ENCODE measurements around the gene ENTHD1. TPM values are rescaled to one million over a fixed set of nuclear protein-coding genes. Genes with fewer than 3 reads are reported as not detected.

Gene ENTHD1
- total and polyA plus RNA-seq, 2 of the 4 experiments (the other 2 are of a cell fraction) = not detected

DNA sequence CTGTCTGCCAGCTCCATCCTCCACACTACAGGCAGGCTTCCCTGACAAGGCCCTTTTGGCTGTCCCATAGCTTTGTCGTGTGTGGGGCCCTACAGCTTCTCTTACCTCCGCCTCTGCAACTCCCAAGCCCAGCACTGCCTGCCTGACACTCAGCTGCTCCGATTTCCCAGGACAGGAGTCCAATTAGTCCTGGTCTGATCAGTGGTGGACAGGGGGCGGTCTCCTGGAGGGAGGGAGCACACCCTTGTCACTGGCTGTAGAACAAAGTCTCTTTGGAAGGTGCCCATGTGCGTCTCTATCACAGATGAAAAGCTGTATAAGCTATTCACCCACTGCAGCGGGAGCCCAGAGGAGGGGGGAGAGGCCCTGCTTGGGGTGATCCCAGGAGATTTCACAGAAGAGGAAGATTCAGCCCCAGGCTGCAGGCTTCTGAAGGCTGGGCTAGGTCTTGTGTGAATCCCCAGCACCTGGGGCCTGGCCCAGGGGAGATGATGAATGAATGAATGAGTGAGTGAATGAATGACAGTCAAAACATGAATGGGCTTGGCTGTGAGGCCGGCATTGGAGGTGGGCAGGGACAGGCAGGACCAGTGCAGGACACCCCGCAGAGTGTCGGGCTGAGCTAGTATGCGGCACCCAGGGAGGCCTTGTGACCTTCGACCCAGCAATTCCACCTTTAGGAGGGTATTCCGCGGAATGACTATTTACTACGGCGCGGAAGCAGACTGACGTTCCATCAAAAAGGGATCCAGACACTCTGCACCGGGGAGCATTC lies 180.6 kb downstream of the ENTHD1 start:
- BruUV-seq (replicated peaks) = no TSS peak
- intact Hi-C loops (cut with micrococcal nuclease) (no loop called here), dilution Hi-C loops (cut with HindIII; ENCODE audit: low sequenced_read_pairs, unreplicated experiment) (no loop called here), in situ Hi-C loops (cut with MboI; ENCODE audit: low sequenced_read_pairs) (no loop called here)
- POLR2A ChIA-PET (ENCODE audit: unreplicated experiment) = no interaction called here
- Histone ChIP-seq H3K4me2 (ENCODE audit: low read depth, low read length) (no peak overlapping the region), H2AK5ac (ENCODE audit: low read depth, low read length) (no peak overlapping the region), H4K91ac (ENCODE audit: insufficient read depth, low read depth, low read length) (no peak overlapping the region), H3K4ac (ENCODE audit: low read depth, low read length) (no peak overlapping the region), H3K56ac (ENCODE audit: extremely low read depth, insufficient read depth, low read length) (no peak overlapping the region), H3K4me1 (ENCODE audit: control insufficient read depth, insufficient read depth, low read length) (no peaks in the 10 kb centered on the region; the same call in 1 of the 2 replicates), H3K9me1 (ENCODE audit: insufficient read depth, low read length) (no peaks in the 10 kb centered on the region), H3K18ac (ENCODE audit: low read depth, low read length) (no peak overlapping the region), H2BK15ac (ENCODE audit: low read depth, low read length) (no peak overlapping the region), H3K23ac (ENCODE audit: low read depth, low read length) (no peak overlapping the region), H4K8ac (ENCODE audit: low read depth in 2 of 2, low read length in 2 of 2) (no peak overlapping the region), H3K27ac (ENCODE audit: insufficient read depth, low read length) (no peak overlapping the region), H3K14ac (replicated peaks; ENCODE audit: low read depth, low read length) (no peak overlapping the region), H2BK120ac (ENCODE audit: low read depth, low read length) (no peak overlapping the region), H4K5ac (ENCODE audit: low read depth, low read length) (no peak overlapping the region), H4K20me1 (ENCODE audit: insufficient read depth, low read length) (no peaks in the 10 kb centered on the region), H2BK5ac (ENCODE audit: low read depth, low read length, poor library complexity, severe bottlenecking) (no peak overlapping the region), H3K79me1 (ENCODE audit: low read depth in 1 of 2, low read length in 2 of 2) (no peaks in the 10 kb centered on the region), H3K9me3 (ENCODE audit: control insufficient read depth, insufficient read depth, low read length) (no peaks in the 10 kb centered on the region), H3K4me3 (ENCODE audit: insufficient read depth, low read depth, low read length) (no peak overlapping the region), H3K27me3 (ENCODE audit: control insufficient read depth, insufficient read depth, low read length) (peaks cover 57% of the 10 kb centered on the region), H3K36me3 (ENCODE audit: control insufficient read depth, insufficient read depth, low read length) (no peaks in the 10 kb centered on the region), H2BK20ac (ENCODE audit: low read depth, low read length) (no peak overlapping the region), H2AFZ (replicated peaks; ENCODE audit: low read length, poor library complexity) (no peak overlapping the region), H2AK9ac (replicated peaks; ENCODE audit: low read depth, low read length, poor library complexity) (no peak overlapping the region), H3K9ac (ENCODE audit: low read depth, low read length) (no peak overlapping the region)
- ATAC-seq (ENCODE audit: low read depth) = no peak
- DNase-seq = no peak
- CTCF ChIA-PET = no interaction called here
- 69% methylated on average over 7 of the region's 18 CpGs; no CpG with 5 or more reads in 1 of the 2 experiments for WGBS, 2 experiments (ENCODE audit: extremely low coverage in 2 of 2, insufficient read length in 1 of 2)
- no peak for TF ChIP-seq NFE2L2 (IDR thresholded peaks at IDR 0.05; ENCODE audit: low read depth, low read length)
- no peak for TF ChIP-seq RAD21 (IDR thresholded peaks at IDR 0.05; ENCODE audit: low read length)
- TF ChIP-seq, protein P1, sequence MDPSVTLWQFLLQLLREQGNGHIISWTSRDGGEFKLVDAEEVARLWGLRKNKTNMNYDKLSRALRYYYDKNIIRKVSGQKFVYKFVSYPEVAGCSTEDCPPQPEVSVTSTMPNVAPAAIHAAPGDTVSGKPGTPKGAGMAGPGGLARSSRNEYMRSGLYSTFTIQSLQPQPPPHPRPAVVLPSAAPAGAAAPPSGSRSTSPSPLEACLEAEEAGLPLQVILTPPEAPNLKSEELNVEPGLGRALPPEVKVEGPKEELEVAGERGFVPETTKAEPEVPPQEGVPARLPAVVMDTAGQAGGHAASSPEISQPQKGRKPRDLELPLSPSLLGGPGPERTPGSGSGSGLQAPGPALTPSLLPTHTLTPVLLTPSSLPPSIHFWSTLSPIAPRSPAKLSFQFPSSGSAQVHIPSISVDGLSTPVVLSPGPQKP (IDR thresholded peaks at IDR 0.05; ENCODE audit: borderline replicate concordance, low read depth, low read length) = no peak
- TF ChIP-seq RFX5 (IDR thresholded peaks at IDR 0.05; ENCODE audit: low read depth, low read length) = no peak
- no peak for TF ChIP-seq CEBPB (IDR thresholded peaks at IDR 0.05; ENCODE audit: low read depth, low read length)
- TF ChIP-seq RCOR1 (IDR thresholded peaks at IDR 0.05; ENCODE audit: insufficient replicate concordance, low read length) = no peak
- no peak for TF ChIP-seq CHD1 (IDR thresholded peaks at IDR 0.05; ENCODE audit: low read depth, low read length)
- no peak for TF ChIP-seq MXI1 (IDR thresholded peaks at IDR 0.05; ENCODE audit: borderline replicate concordance, low read depth, low read length)
- no peak for TF ChIP-seq MAZ (IDR thresholded peaks at IDR 0.05; ENCODE audit: borderline replicate concordance, low read depth, low read length)
